Uterus (tissue), 2 donors: ENCODE measurements around the gene ABRACL.

Experiments used
- POLR2A ChIP-seq, 2 donors: fragments of 450-650 bp; IDR thresholded peaks; one replicate each; pipeline ENCODE4 v1.6.1; 2016; ENCODE audit warnings: antibody characterized with exemption in 2 of 2, mild to moderate bottlenecking in 1 of 2, moderate library complexity in 1 of 2
- TF ChIP-seq, protein P1 (sequence below), 4 experiments: fragments of 200-600 bp in 2 of 4; fragments of 450-650 bp in 2 of 4; sonication (generic) in 2 of 4; IDR thresholded peaks; one replicate each; pipeline ENCODE4 v1.5.1; 2016 to 2019; ENCODE audit warnings: antibody characterized with exemption in 4 of 4, mild to moderate bottlenecking in 2 of 4, moderate library complexity in 1 of 4

DNA sequence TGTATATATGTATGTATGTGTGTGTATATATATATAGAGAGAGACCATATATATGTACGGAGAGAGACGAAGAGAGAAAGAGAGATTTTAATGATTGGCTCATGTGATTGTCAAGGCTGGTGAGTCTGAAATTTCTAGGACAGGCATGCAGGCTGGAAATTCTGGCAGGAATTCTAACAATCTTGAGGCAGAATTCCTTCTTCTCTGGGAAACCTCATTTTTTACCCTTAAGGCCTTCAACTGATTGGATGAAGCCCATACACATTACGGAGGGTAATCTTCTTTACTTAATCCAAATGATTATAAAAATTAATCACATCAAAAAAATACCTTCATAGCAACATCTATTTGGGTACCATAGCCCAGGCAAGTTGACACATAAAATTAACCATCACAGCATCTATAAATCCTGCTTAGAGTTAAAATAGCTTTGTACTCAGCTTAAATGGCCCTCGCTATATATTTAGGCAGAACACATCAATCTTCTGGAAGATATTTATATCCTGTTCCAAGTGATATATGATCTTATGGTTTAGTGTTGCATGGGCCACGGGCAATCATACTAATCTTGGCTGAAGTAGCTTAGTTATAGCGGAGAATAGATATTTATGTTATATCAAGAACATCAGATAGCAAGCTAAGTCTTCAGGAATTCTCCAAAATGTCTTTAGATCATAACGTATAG is 36.6 kb downstream of the ABRACL start:
- TF ChIP-seq, protein P1, sequence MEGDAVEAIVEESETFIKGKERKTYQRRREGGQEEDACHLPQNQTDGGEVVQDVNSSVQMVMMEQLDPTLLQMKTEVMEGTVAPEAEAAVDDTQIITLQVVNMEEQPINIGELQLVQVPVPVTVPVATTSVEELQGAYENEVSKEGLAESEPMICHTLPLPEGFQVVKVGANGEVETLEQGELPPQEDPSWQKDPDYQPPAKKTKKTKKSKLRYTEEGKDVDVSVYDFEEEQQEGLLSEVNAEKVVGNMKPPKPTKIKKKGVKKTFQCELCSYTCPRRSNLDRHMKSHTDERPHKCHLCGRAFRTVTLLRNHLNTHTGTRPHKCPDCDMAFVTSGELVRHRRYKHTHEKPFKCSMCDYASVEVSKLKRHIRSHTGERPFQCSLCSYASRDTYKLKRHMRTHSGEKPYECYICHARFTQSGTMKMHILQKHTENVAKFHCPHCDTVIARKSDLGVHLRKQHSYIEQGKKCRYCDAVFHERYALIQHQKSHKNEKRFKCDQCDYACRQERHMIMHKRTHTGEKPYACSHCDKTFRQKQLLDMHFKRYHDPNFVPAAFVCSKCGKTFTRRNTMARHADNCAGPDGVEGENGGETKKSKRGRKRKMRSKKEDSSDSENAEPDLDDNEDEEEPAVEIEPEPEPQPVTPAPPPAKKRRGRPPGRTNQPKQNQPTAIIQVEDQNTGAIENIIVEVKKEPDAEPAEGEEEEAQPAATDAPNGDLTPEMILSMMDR (IDR thresholded peaks at IDR 0.05), result no peak
- TF ChIP-seq POLR2A (IDR thresholded peaks at IDR 0.05), result no peak
